Measurements from ENCODE around the gene MEI1.
"Not testable (repeated sequence)": the region's sequence is repeated elsewhere in the genome, so short reads cannot be mapped to it uniquely, and the experiment has no call there.

MEI1 gene, protein sequence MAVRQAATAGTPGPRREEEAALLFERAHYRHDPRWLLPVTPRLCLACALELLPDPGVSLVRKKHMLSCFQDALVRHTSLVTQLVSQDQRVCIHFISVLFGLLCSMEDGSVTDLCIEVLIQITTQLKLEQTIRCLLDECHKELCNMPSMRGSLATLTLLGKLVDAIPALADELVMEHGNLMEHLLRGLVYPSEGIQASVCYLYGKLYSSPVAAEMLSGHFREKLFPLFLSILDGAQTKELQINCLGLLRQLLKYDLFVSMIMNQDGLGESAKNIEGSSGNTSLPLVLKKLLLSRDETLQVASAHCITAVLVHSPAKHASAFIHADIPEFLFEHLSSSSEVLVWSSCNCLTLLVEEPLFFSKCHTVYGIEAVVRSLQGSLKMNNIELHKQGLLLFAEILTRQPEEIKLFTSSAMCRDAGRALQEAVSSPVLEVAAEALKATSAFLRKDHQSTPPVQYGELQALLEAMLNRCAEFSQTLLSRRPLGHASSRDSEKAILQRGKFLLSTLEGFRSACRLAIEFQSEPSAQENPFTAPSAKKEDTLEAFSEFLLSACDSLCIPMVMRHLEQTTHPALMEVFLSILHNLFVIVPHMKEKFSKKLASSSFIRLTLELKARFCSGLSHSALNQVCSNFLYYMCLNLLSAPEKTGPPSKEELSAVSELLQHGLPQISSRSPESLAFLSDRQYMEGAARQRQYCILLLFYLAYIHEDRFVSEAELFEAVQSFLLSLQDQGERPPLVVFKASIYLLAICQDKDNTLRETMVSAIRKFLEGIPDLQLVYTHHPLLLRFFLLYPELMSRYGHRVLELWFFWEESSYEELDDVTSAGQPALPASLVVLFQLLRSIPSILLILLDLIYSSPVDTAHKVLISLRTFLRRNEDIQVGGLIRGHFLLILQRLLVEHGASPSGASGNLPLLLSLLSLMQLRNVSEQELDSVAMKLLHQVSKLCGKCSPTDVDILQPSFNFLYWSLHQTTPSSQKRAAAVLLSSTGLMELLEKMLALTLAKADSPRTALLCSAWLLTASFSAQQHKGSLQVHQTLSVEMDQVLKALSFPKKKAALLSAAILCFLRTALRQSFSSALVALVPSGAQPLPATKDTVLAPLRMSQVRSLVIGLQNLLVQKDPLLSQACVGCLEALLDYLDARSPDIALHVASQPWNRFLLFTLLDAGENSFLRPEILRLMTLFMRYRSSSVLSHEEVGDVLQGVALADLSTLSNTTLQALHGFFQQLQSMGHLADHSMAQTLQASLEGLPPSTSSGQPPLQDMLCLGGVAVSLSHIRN

DNA sequence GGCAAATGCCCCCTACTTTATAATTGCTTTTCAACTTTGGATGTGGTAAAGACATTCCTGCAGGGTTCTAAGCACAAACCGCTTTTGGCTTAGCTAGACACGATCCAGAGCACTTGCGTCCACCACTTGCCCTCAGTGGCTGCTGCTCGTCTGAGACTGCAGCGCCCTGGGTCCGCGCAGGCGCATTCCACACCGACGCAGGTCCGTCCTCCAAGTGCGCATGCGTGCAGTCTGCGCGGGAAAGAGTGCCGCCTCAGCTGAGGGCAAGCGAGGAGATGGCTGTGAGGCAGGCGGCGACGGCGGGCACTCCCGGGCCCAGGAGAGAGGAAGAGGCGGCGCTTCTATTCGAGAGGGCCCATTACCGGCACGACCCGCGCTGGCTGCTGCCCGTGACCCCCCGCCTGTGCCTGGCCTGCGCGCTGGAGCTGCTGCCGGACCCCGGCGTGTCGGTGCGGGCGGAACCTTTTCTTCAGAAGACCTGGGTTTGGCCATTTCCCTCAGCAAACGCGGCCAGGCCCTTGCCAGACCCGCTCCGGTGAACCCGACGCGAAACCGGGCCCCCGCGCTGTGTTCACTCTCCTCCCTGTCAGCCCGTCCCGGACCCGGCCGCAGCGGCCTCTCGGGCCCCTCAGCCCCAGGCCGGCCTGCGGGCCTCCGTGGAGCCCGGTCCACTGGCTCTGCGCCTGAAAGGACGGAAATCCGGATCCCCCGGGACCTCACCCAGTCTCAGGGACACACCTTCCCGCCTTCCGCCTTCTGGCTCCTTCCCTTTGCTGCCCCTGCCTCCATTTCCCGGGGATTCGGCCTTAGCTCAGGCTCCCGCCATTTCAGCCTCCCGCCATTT is at the start of gene MEI1:
Gene MEI1, plus strand, starts transcription at position 240 of the 844 bp plus-strand sequence. Its CDS starts 36 bp downstream, at position 276.
- DNase-seq: no peak

DNA sequence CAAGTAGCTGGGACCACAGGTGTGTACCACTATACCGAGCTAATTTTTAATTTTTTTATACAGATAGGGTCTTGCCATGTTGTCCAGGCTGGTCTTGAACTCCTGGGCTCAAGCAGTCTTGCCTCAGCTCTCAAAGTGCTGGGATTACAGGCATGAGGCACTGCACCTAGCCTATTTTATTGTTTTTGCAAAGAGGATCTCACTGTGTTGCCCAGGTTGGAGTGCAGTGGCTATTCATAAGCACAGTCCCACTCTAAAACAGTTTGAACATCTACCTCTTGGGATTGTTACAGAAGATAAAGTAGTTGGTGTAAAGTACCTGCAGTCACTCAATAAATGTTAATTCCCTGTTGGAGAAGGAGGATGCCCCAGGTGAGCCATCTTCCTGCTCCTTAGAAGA is 49.1 kb upstream of the MEI1 start:
- no peak for DNase-seq

DNA sequence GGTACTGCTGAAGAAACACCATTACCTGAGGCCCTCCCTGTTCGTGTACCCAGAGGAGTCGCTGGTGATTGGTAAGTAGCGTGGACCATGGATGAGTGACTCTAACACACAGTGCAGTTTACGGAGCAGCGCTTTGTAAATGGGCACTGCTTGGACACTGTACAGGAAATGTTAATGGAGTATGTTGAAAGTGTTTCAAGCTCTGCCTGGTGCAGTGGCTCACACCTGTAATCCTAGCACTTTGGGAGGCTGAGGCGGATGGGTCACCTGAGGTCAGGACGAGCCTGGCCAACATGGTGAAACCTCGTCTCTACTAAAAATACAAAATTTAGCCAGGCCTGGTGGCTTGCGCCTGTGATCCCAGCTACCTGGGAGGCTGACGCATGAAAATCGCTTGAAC is 48.5 kb upstream of the MEI1 start:
- no peak for DNase-seq

DNA sequence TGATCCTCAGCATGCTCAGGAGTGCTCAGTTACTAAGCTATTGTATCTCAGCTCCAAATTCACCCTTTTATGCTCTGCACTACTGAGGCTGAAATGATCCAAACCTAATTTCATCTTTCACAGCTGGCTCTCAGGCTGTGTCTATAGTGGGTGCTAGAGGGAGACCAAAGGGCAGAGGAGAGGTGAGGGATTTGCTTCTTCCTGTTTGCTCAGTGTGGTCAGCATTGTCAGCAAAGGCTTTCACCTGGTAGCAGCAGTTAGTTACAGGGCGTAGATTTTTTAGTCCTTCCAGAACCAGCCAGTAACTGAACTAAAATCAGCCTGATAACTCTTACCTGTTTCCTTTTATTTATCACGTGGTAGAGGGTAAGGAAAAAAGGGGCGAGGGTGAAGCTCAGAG is 45.0 kb upstream of the MEI1 start:
- DNase-seq: no peak

DNA sequence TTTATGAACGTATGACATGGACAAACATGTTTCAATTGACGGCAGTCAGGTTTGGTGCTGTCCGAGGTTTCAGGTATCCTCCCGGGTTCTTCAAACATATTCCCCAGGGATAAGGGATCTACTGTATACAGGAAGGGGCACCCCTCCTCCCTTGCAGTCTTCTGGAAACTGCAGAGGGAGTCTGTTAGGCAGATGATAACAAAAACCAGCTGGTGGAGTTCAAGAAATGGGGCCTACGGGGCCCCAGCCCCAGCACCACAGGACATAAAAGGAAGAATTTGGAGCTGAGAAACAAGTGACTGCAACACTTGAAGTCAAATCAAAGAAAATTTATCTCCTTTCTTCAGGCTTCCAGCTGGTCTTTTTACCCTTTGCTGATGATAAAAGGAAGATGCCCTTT is 42.7 kb upstream of the MEI1 start:
- DNase-seq: no peak

DNA sequence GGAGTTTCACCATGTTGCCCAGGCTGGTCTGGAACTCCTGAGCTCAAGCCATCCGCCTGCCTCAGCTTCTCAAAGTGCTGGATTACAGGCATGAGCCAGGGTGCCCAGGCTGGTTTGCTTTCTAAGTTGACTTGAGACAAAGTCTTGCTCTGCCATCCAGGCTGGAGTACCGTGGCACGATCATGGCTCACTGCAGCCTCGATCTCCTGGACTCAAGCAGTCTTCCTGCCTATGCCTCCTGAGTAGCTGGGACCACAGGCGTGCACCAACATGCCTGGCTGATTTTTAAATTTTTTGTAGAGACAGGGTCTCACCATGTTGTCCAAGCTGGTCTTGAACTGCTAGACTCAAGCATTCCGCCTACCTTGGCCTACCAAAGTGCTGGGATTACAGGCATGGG is 41.6 kb upstream of the MEI1 start:
- DNase-seq: no peak

DNA sequence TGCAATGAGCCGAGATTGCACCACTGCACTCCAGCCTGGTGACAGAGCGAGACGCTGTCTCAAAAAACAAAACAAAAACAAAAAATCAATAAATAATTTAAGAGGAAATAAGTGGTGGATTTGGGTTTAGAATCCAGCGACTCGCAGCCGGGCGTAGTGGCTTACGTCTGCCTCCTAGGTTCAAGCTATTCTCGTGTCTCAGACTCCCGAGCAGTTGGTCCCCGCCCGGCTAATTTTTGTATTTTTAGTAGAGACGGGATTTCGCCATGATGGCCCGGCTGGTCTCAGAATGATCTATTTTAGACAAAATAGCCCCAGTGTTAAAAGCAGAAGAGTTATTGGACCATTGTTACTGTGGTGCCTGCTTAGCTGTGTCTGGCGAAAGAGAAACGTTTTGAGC is 40.4 kb upstream of the MEI1 start:
- DNase-seq: no peak

DNA sequence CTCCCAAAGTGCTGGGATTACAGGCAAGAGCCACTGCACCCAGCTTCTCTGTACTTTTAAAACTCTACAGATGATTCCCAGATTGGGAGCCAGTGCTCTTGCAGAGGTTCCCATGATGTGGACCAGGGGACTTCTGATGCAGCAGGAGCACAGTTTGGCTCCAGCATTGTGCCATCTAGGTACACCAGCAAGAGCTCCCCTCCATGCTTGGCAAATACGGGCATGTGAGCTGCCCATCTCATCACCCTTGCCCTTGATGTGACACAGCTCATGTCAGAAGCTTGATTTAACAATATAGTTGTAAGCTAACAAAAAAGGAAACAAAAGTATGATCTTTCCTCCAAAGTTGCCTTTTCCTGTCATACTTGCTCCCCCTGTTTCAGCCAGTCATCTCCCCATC is 39.4 kb upstream of the MEI1 start:
- DNase-seq: no peak

DNA sequence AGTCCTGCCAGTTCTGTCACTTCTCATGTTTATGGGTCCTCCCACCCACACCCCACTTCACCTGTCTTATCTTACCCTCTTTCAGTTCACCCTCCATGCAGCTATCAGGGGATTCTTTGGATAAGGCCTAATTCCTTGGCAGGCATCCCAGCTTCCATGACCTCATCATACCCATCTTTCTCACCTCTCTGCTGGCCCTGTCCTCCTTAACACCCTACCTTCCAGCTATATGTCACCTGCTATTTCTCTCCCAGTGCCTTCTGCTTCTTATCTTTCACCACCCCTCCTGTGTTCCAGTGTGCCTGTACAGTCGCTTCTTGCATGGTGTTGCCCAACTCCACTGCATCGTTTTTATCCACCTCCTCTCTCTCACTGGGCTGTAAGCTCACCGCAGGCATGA is 38.9 kb upstream of the MEI1 start:
- DNase-seq: no peak

DNA sequence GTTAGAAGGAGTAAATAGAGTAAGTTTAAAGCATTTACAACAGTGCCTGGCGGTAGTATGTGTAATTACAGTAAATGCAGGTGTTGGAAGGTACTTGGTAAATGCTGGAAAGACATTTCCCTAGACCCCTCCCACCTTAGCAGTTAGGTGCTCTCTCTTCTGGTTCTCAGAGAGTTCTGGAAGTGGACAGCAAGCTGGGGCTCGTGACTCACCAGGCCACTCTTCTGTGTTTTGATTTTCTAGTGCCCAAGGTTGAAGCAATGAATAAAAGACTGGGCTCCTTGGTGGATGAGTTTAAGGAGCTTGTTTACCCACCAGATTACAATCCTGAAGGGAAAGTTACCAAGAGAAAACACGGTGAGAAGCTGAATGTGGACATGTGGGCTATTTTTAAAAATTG is 38.2 kb upstream of the MEI1 start:
- DNase-seq: no peak

DNA sequence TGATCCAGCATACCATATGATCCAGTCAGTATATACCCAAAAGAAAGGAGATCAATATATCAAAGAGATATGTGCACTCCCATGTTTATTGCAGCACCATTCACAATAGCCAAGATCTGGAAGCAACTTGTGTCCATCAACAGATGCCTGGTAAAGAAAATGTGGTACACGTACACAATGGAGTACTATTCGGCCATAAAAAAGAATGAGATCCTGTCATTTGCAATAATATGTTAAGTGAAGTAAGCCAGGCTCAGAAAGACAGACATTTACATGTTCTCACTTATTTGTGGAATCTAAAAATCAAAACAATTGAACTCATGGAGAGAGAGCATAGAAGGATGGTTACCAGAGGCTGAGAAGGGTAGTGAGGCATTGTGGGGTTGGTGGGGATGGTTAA is 37.6 kb upstream of the MEI1 start:
- DNase-seq: no peak

DNA sequence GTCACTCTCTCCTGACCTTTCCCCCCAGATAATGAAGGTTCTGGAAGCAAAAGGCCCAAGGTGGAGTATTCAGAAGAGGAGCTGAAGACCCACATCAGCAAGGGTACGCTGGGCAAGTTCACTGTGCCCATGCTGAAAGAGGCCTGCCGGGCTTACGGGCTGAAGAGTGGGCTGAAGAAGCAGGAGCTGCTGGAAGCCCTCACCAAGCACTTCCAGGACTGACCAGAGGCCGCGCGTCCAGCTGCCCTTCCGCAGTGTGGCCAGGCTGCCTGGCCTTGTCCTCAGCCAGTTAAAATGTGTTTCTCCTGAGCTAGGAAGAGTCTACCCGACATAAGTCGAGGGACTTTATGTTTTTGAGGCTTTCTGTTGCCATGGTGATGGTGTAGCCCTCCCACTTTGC is 35.7 kb upstream of the MEI1 start:
- not testable (repeated sequence) for DNase-seq

DNA sequence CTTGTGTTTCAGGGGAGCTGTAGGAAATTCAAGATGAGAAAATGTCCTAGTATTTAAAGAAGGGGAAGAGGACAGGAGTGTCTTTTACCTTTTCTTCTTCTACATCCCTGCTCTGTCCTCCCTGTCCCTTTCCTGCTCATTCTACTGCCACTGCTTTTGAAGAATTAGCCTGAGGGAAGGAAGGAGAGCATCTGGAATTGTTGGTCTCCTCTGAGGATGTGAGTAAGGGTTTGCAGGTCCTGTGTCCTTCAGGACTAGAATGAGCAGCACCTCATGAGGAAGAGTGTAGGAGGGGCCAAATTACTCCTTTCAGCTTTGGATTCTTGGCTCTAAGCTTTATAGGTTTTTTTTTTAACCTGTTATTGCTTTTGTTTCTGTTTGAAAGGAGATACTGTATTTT is 34.8 kb upstream of the MEI1 start:
- no peak for DNase-seq

DNA sequence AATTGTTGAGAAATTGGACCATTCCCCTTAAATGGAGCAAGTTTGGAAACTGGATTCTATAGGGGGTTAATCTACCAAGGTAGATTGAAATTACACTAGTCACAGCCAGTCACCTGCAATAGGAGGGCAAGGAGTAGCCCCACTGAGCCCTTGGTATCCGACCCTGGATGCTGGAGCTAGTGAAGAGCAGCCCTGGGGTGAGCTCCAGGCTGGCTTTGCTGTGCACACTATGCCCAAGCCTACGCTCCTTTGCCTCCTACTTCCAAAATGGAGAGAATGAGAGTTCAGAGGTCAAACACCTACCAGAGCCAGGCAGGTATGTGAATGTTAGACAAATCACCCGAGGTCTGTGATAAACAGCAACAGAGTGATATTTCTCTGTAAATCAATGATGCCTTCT is 34.4 kb upstream of the MEI1 start:
- no peak for DNase-seq

DNA sequence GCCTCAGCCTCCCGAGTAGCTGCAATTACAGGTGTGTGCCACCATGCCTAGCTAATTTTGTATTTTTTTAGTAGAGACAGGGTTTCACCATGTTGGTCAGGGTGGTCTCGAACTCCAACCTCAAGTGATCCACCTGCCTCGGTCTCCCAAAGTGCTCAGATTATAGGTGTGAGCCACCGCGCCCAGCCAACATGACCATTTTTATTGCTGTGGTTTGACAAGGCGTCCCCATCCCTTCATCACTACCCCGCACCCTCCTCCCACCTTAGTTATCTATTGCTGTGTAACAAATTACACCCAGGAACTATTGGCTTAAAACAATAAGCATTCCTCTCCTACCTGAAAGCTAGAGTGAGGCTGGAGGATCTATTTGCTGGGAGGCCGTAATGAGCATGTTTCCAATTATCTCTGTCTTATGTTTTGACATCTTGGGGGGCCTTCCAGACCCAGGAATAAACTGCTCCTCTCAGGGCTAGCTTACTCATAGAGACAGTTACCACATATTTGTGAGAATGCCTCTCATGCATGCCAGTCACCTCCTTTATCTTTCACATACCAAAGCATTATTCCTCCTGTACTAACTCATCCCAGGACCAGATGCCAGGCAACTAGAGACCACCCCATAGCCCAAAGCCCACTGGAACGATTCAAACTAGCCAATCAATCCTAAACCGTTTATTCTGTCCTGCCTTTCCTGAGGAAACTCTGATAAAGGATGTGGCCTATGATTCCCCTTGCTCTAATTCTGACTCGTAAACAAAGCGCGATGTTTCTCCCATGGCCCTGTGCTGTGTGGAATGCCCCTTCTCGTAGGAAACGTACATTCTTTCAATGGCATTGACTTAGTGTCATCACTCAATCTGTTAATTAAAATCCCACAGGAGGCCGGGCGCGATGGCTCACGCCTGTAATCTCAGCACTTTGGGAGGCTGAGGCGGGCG is 30.1 kb upstream of the MEI1 start:
- DNase-seq: no peak

DNA sequence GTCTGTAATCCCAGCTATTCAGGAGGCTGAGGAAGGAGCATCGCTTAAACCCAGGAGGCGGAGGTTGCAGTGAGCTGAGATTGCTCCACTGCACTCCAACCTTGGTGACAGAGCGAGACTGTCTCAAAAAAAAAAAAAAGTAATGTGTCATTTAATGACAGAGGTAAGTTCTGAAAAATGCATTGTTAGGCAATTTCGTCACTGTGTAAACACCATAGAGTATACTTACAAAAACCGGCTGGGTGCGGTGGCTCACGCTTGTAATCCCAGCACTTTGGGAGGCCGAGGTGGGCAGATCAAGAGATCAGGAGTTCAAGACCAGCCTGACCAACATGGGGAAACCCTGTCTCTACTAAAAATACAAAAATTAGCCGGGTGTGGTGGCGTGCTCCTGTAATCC is 27.2 kb upstream of the MEI1 start:
- DNase-seq: not testable (repeated sequence)

DNA sequence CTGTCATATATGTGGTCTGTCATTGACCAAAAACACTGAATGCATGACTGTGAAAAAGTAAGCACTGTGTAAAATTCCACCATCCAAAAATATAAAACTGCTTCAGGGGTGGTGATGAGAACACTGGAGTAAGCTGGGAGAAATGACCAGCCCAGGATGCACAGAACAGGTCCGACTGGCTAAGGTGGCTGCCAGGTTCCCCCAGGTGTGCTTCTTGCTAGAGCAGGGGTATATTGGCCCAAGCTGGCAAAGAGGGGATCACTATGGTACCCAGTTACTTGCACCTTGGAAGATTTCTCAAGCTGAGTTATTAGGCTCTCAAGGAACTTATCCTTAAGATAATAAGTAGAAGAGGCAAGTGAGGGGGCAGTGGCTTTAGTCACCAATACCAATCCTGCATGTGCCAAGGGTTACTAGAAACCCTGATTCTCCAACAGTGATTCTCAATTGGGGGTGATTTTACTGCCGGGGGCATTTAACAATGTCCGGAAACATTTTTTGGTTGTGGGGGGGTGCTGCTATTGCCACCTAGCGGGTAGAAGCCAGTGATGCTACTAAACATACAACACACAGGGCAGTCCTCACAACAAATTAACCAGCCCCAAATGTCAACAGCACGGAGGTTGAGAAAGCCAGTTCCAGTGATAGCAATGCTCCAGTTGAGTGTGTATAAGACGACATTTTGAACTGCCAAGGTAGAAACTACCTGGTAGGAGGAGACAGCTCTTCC is 26.4 kb upstream of the MEI1 start:
- no peak for DNase-seq

DNA sequence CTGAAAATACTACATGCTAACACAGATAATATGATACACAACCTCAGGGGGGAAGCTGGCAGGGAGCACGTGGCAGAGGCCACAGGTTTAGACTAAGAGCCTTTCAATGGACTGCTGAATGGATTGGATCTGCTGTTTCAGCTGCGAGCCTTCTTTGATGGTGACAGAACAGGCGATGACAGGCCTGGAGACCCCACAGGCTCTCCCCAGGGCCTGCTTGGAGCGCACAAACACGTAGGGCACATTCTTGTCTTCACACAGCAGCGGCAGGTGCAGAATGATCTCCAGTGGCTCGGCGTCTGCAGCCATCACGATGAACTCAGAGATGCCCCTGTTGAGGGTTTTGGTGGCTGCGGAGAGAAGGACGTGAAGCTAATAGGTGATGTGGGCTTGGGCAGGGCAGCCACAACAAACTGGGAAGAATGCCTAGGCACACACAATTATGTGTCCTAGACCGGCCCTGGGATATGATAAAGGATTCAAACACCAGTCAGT is 24.4 kb upstream of the MEI1 start:
- DNase-seq: no peak

DNA sequence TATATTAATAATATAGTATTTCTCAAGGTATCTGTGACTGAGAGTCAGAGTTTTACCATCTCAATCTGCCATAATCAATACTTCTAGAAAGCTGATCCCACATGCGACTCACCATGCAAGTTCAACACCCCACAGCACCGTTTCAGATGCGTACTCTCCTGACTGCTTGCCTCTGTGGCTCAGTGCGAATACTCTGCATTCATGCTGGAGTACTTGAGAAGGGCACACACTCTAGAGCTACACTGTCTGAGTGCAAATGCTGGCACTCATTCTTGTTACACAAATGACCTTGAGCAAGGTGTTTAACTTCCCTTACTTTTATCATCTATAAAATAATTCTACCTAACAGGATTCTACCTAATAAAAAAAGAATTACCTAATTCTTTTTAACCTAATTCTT is 23.2 kb upstream of the MEI1 start:
- DNase-seq: no peak

DNA sequence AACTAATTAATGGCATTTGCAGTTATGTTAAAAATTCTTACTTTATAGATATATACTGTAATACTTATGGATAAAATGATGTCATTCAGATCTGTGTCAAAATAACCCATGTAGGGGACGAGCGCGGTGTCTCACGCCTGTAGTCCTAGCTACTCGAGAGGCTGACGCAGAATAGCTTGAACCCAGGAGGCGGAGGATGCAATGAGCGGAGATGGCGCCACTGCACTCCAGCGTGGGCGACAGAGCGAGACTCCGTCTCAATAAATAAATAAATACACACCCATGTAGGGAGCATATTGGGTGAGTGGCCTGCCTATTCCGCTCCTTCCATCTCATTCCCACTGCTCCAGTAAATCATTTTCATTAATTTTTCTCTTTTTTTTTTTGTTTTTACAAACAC is 17.7 kb upstream of the MEI1 start:
- no peak for DNase-seq
